Measurements from ENCODE around the gene ERICH6B.
A peak's percentile ranks its signal among the peaks of the same experiment; 100 is the strongest.

ERICH6B gene

GRCh38 chr13:45511310-45512097 is 104.0 kb downstream of the ERICH6B start:
- Histone ChIP-seq H4K20me1 (ENCODE audit: insufficient read depth, low read length) (peaks cover 4% of the 10 kb centered on the region; the same call in 1 of the 2 replicates), H3K4me2 (ENCODE audit: low read length) (no peak overlapping the region), H3K4me1 (ENCODE audit: low read length) (peaks cover 13% of the 10 kb centered on the region), H3K9ac (ENCODE audit: low read length) (no peak overlapping the region), H3K79me2 (ENCODE audit: low read length) (no peaks in the 10 kb centered on the region), H3K9me3 (ENCODE audit: insufficient read depth, low read length) (no peaks in the 10 kb centered on the region), H3K27ac (ENCODE audit: low read length) (no peak overlapping the region), H2AFZ (ENCODE audit: low read depth, low read length) (no peak overlapping the region), H3K27me3 (ENCODE audit: low read depth, low read length) (no peaks in the 10 kb centered on the region), H3K36me3 (replicated peaks; ENCODE audit: low read depth, low read length) (peaks cover 59% of the 10 kb centered on the region), H3K4me3 (ENCODE audit: low read length) (no peak overlapping the region)
- TF ChIP-seq EZH2phosphoT487 (IDR thresholded peaks at IDR 0.05; ENCODE audit: low read depth), result no peak
- TF ChIP-seq, protein P1, sequence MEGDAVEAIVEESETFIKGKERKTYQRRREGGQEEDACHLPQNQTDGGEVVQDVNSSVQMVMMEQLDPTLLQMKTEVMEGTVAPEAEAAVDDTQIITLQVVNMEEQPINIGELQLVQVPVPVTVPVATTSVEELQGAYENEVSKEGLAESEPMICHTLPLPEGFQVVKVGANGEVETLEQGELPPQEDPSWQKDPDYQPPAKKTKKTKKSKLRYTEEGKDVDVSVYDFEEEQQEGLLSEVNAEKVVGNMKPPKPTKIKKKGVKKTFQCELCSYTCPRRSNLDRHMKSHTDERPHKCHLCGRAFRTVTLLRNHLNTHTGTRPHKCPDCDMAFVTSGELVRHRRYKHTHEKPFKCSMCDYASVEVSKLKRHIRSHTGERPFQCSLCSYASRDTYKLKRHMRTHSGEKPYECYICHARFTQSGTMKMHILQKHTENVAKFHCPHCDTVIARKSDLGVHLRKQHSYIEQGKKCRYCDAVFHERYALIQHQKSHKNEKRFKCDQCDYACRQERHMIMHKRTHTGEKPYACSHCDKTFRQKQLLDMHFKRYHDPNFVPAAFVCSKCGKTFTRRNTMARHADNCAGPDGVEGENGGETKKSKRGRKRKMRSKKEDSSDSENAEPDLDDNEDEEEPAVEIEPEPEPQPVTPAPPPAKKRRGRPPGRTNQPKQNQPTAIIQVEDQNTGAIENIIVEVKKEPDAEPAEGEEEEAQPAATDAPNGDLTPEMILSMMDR (IDR thresholded peaks at IDR 0.05; ENCODE audit: low read depth, low read length), result peak; percentile 92

DNA sequence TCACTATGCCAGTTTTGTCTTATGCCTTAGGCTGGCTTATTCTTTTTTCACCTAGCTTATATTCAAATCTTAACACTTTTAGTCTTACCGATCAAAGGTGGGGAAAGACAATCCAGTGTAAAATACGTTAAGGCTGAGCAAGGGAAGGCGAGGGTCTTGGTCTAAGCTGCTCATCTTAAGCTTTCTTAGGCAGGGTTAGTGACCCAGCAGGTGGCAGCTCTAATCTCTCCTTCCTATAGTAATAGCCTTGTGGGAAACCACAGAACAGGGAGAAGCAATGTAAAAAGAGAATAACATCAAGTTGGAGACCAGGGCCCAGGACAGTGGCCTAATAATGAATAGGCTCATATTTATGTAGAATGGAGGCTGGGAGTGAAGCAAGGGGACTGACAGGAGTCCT is 104.9 kb downstream of the ERICH6B start:
- Histone ChIP-seq H3K27me3 (ENCODE audit: low read depth, low read length) (no peaks in the 10 kb centered on the region), H3K27ac (ENCODE audit: low read length) (no peak overlapping the region)

GRCh38 chr13:45508776-45509175 is 106.8 kb downstream of the ERICH6B start:
- Histone ChIP-seq H3K9ac (ENCODE audit: low read length) (no peak overlapping the region), H3K27me3 (ENCODE audit: low read depth, low read length) (no peaks in the 10 kb centered on the region), H3K4me3 (ENCODE audit: low read length) (no peak overlapping the region), H3K9me3 (ENCODE audit: insufficient read depth, low read length) (no peaks in the 10 kb centered on the region), H2AFZ (ENCODE audit: low read depth, low read length) (no peak overlapping the region), H3K4me2 (ENCODE audit: low read length) (no peak overlapping the region), H3K4me1 (ENCODE audit: low read length) (no peaks in the 10 kb centered on the region), H3K27ac (ENCODE audit: low read length) (no peak overlapping the region), H4K20me1 (ENCODE audit: insufficient read depth, low read length) (0 out of 2 replicates have a peak, but pooled peaks cover 3% of the 10 kb centered on the region), H3K36me3 (replicated peaks; ENCODE audit: low read depth, low read length) (peaks cover 55% of the 10 kb centered on the region), H3K79me2 (ENCODE audit: low read length) (no peaks in the 10 kb centered on the region)
- TF ChIP-seq EZH2phosphoT487 (IDR thresholded peaks at IDR 0.05; ENCODE audit: low read depth), result no peak
- TF ChIP-seq, protein P1 (IDR thresholded peaks at IDR 0.05; ENCODE audit: low read depth, low read length), result no peak

More for the DNA sequence above, 104.9 kb downstream of the ERICH6B start:
- Histone ChIP-seq H4K20me1 (ENCODE audit: insufficient read depth, low read length) (0 out of 2 replicates have a peak, but pooled peaks cover 3% of the 10 kb centered on the region), H3K9me3 (ENCODE audit: insufficient read depth, low read length) (no peaks in the 10 kb centered on the region), H3K79me2 (ENCODE audit: low read length) (no peaks in the 10 kb centered on the region), H3K4me2 (ENCODE audit: low read length) (no peak overlapping the region), H3K36me3 (replicated peaks; ENCODE audit: low read depth, low read length) (peaks cover 54% of the 10 kb centered on the region), H3K4me3 (ENCODE audit: low read length) (no peak overlapping the region), H3K9ac (ENCODE audit: low read length) (no peak overlapping the region), H3K4me1 (ENCODE audit: low read length) (peaks cover 5% of the 10 kb centered on the region), H2AFZ (ENCODE audit: low read depth, low read length) (no peak overlapping the region)
- TF ChIP-seq, protein P1 (IDR thresholded peaks at IDR 0.05; ENCODE audit: low read depth, low read length), result no peak
- no peak for TF ChIP-seq EZH2phosphoT487 (IDR thresholded peaks at IDR 0.05; ENCODE audit: low read depth)

DNA sequence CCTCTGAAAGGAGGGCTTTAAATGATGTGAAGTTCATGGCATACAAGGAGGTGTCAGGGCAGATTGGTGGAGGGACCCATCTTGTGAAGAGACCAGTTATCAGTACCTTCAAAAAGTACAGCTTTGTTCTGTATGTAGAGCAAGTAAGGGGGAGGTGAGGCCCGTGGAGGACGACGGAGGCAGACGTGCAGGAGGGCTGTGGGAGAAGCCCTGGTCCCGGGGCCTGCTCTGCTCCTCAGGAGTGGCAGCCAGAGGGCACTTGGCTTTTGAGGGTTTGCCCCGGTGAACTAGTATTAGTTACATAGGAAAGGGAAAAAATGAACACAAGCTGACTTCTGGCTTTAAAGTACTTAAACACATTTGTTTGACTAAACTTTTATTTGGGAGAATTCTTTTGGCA is 108.7 kb downstream of the ERICH6B start:
- Histone ChIP-seq H3K4me2 (ENCODE audit: low read length) (no peak overlapping the region), H3K9ac (ENCODE audit: low read length) (no peak overlapping the region), H3K4me1 (ENCODE audit: low read length) (no peaks in the 10 kb centered on the region), H3K36me3 (replicated peaks; ENCODE audit: low read depth, low read length) (peaks cover 57% of the 10 kb centered on the region), H3K27me3 (ENCODE audit: low read depth, low read length) (no peaks in the 10 kb centered on the region), H4K20me1 (ENCODE audit: insufficient read depth, low read length) (0 out of 2 replicates have a peak, but pooled peaks cover 3% of the 10 kb centered on the region), H3K4me3 (ENCODE audit: low read length) (no peak overlapping the region), H3K9me3 (ENCODE audit: insufficient read depth, low read length) (no peaks in the 10 kb centered on the region), H3K27ac (ENCODE audit: low read length) (no peak overlapping the region), H2AFZ (ENCODE audit: low read depth, low read length) (no peak overlapping the region), H3K79me2 (ENCODE audit: low read length) (no peaks in the 10 kb centered on the region)
- TF ChIP-seq, protein P1 (IDR thresholded peaks at IDR 0.05; ENCODE audit: low read depth, low read length), result no peak
- TF ChIP-seq EZH2phosphoT487 (IDR thresholded peaks at IDR 0.05; ENCODE audit: low read depth), result no peak

All from OCI-LY3 (cell line).